ENCODE measurements around the gene TSC2.
"Not testable (repeated sequence)": the region's sequence is repeated elsewhere in the genome, so short reads cannot be mapped to it uniquely, and the experiment has no call there.

TSC2 gene

GRCh38 chr16:2086812-2087747, 39.3 kb downstream of the TSC2 start:
- no peak for DNase-seq

- DNase-seq = no peak
Observed at GRCh38 chr16:2087748-2088631, 40.2 kb downstream of the TSC2 start.

- no peak for DNase-seq
Observed at GRCh38 chr16:2088759-2089358, 41.1 kb downstream of the TSC2 start.

- no peak for DNase-seq
Observed at GRCh38 chr16:2089706-2090480, 42.1 kb downstream of the TSC2 start.

- no peak for DNase-seq
Observed at GRCh38 chr16:2090481-2090776, 42.6 kb downstream of the TSC2 start.

- no peak for DNase-seq
Observed at GRCh38 chr16:2090777-2091546, 43.2 kb downstream of the TSC2 start.

GRCh38 chr16:2091547-2092255, 43.9 kb downstream of the TSC2 start:
- no peak for DNase-seq

GRCh38 chr16:2092256-2092620, 44.5 kb downstream of the TSC2 start:
- no peak for DNase-seq

- no peak for DNase-seq
Observed at GRCh38 chr16:2092866-2093265, 45.1 kb downstream of the TSC2 start.

- no peak for DNase-seq
Observed at GRCh38 chr16:2093793-2094192, 46.0 kb downstream of the TSC2 start.

- no peak for DNase-seq
Observed at GRCh38 chr16:2095315-2095853, 47.6 kb downstream of the TSC2 start.

- no peak for DNase-seq
Observed at GRCh38 chr16:2095918-2096582, 48.3 kb downstream of the TSC2 start.

- DNase-seq = no peak
Observed at GRCh38 chr16:2096853-2097595, 49.2 kb downstream of the TSC2 start.

GRCh38 chr16:2097689-2098088, 49.9 kb downstream of the TSC2 start:
- not testable (repeated sequence) for DNase-seq

GRCh38 chr16:2101581-2101980, 53.8 kb downstream of the TSC2 start:
- DNase-seq = not testable (repeated sequence)

- DNase-seq = no peak
Observed at GRCh38 chr16:2102471-2102870, 54.7 kb downstream of the TSC2 start.

- not testable (repeated sequence) for DNase-seq
Observed at GRCh38 chr16:2104464-2104863, 56.7 kb downstream of the TSC2 start.

GRCh38 chr16:2105291-2105690, 57.5 kb downstream of the TSC2 start:
- not testable (repeated sequence) for DNase-seq

GRCh38 chr16:2105769-2106168, 58.0 kb downstream of the TSC2 start:
- not testable (repeated sequence) for DNase-seq

- not testable (repeated sequence) for DNase-seq
Observed at GRCh38 chr16:2106211-2106610, 58.4 kb downstream of the TSC2 start.
